Smooth muscle cell (in vitro differentiated cells): ENCODE measurements around the gene PARVB. TPM values are rescaled to one million over a fixed set of nuclear protein-coding genes. Genes with fewer than 3 reads are reported as not detected.

ENCODE experiments used
- DNase-seq: peaks from one replicate; lab custom pipeline; 2025; ENCODE audit not compliant: unreplicated experiment; lab: John Stamatoyannopoulos, UW
- H2AFZ ChIP-seq: fragments of 200-600 bp; sonication (generic); 2 replicates; pipeline ENCODE4 v1.6.0; 2016; ENCODE audit warnings: antibody characterized with exemption, low read depth, mild to moderate bottlenecking
- H3F3A ChIP-seq: fragments of 200-600 bp; sonication (generic); 2 replicates; pipeline ENCODE4 v1.6.0; 2017; ENCODE audit warnings: antibody characterized with exemption, low read depth
- H3K27ac ChIP-seq: fragments of 200-600 bp; sonication (generic); 2 replicates; pipeline ENCODE4 v1.5.1; 2016; ENCODE audit warnings: low read depth, mild to moderate bottlenecking
- H3K27me3 ChIP-seq: fragments of 200-600 bp; sonication (generic); 2 replicates; pipeline ENCODE4 v1.6.1; 2016; ENCODE audit warnings: low read depth, mild to moderate bottlenecking
- H3K36me3 ChIP-seq: fragments of 200-600 bp; sonication (generic); 2 replicates; pipeline ENCODE4 v1.5.1; 2016; ENCODE audit warnings: low read depth
- H3K4me1 ChIP-seq: fragments of 200-600 bp; sonication (generic); 2 replicates; pipeline ENCODE4 v1.5.1; 2016; ENCODE audit warnings: low read depth
- H3K4me2 ChIP-seq: fragments of 200-600 bp; sonication (generic); 2 replicates; pipeline ENCODE4 v1.6.0; 2016; ENCODE audit warnings: mild to moderate bottlenecking
- H3K4me3 ChIP-seq: fragments of 200-600 bp; sonication (generic); 2 replicates; pipeline ENCODE4 v1.5.1; 2016; ENCODE audit warnings: mild to moderate bottlenecking
- H3K79me2 ChIP-seq: fragments of 200-600 bp; sonication (generic); 2 replicates; pipeline ENCODE4 v1.6.0; 2016; ENCODE audit warnings: low read depth, mild to moderate bottlenecking
- H3K9ac ChIP-seq: fragments of 200-600 bp; sonication (generic); 2 replicates; pipeline ENCODE4 v1.6.0; 2016; ENCODE audit warnings: low read depth
- H3K9me3 ChIP-seq: fragments of 200-600 bp; sonication (generic); replicated peaks from 2 replicates; pipeline ENCODE4 v1.5.1; 2016; ENCODE audit warnings: low read depth
- H4K20me1 ChIP-seq: fragments of 200-600 bp; sonication (generic); 2 replicates; pipeline ENCODE4 v1.6.0; 2016; ENCODE audit warnings: low read depth
- CTCF ChIP-seq: fragments of 200-600 bp; sonication (generic); IDR thresholded peaks from 2 replicates; pipeline ENCODE4 v1.5.1; 2017; ENCODE audit warnings: borderline replicate concordance, mild to moderate bottlenecking, antibody characterized with exemption; ENCODE audit not compliant: insufficient read depth, poor library complexity, severe bottlenecking
- WGBS: methylation state at CpG from one replicate; pipeline ENCODE4 v1.1.7; 2016; ENCODE audit warnings: low lambda C conversion rate; 5-methylcytosine and 5-hydroxymethylcytosine counted together
- polyA plus RNA-seq: library from polyadenylated mRNA; unstranded; fragments of >200 nt; fragmentation: Nextera tagmentation; extraction: Ambion mirVana; gene quantifications from 2 replicates; pipeline ENCODE4 v1.2.1, GENCODE V29; 2016
- total RNA-seq: library from RNA; depleted of rRNA; stranded (reverse); fragments of >200 nt; gene quantifications from 2 replicates; pipeline ENCODE4 v1.2.3, GENCODE V29; 2014

Gene PARVB
- total and polyA plus RNA-seq, 2 experiments from 2014 or later: 35.1 to 36.6 TPM

DNA sequence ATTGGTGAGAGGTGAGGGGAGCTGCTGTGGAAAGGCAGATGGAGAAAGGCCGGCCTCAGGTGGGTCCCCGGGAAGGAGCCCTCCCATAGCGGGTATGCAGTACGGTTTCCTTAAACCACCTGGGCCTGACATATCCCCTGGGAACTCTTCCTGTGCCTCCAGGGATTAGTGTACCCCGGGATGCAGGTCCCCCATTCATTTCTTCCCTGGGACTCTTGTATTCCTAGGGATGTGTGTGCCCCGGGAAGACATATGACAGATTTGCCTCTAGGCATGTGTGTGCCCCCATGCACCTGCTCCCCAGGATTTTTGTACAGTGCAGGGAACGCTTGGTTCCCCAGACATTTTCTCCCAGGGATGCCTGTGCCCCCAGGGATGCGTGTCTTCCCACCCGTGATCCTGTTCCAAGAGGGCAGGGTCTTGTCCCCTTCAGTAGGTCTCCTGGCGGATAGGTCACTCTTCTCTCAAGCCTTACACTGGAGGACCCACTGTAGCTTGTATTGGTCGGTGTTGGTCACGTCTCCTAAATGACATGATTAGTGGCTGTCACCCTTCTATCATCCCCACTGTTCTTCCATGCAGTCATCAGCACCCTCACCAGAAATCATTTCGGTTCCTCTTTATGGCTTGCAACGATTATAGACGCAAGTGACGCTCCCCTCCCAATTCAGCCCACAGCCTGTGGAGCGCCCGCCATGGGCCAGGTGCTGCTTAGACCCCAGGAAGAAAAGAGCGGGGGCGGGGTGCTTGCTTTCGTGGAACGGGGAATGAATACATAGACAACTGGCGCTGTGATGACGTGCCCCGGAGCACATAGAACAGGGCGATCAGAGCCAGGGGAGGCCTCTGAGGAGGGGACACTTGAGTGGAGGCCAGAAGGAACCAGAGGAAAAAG is 1.3 kb downstream of the PARVB start:
- H3K79me2 ChIP-seq: peaks cover 18% of the 10 kb centered on the region
- H3K4me1 ChIP-seq: peaks cover 5% of the 10 kb centered on the region
- H3K4me2 ChIP-seq: peak overlapping the region; percentile 98
- no peaks in the 10 kb centered on the region for H3K27me3 ChIP-seq
- no peaks in the 10 kb centered on the region for H4K20me1 ChIP-seq
- no peak for DNase-seq
- H3K9me3 ChIP-seq: no peaks in the 10 kb centered on the region
- peaks cover 8% of the 10 kb centered on the region for H3F3A ChIP-seq
- no peaks in the 10 kb centered on the region for H3K36me3 ChIP-seq
- no peak for TF ChIP-seq CTCF
- 94% methylated on average over 26 of the region's 26 CpGs for WGBS
- no peak overlapping the region for H3K27ac ChIP-seq
- H2AFZ ChIP-seq: no peak overlapping the region
- H3K4me3 ChIP-seq: peak overlapping the region; percentile 64
- H3K9ac ChIP-seq: peak overlapping the region; percentile 39

DNA sequence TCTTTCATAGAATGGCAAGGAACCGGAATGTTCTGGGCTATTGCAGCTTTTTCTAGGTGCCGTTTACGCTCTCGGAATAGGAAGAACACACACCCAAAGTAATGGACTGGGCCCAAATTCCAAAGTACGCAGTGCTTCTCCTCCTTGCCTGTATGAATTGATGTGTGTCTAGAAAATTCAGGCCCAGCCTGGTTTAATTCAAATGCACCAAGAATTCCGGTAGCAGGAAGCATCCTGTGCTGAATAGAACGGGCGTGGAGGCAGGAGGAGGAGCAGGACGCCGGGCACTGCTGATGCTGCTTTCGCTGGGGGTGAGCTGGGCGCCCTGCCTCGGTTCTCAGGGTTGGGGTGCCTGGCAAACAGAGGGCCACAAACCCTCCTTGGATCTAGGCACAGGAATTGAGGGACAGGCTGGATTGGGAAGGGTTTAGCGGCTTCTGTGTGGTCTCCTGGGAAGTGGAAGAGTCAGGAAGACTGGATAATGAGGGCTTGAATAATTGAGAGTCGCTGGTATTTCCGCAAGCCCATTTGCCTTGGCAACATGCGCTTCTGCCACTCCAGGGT is 2.0 kb downstream of the PARVB start:
- no peak overlapping the region for H3K9ac ChIP-seq
- H3K36me3 ChIP-seq: no peaks in the 10 kb centered on the region
- no peak for DNase-seq
- peaks cover 21% of the 10 kb centered on the region for H3K79me2 ChIP-seq
- no peak overlapping the region for H3K4me3 ChIP-seq
- H3K27ac ChIP-seq: peak overlapping the region; percentile 52
- H2AFZ ChIP-seq: no peak overlapping the region
- TF ChIP-seq CTCF: no peak
- no peaks in the 10 kb centered on the region for H3K27me3 ChIP-seq
- peak overlapping the region; percentile 48 for H3K4me2 ChIP-seq
- H3F3A ChIP-seq: peaks cover 8% of the 10 kb centered on the region
- H3K4me1 ChIP-seq: peaks cover 5% of the 10 kb centered on the region
- no peaks in the 10 kb centered on the region for H3K9me3 ChIP-seq
- H4K20me1 ChIP-seq: no peaks in the 10 kb centered on the region
- 88% methylated on average over 17 of the region's 17 CpGs for WGBS

DNA sequence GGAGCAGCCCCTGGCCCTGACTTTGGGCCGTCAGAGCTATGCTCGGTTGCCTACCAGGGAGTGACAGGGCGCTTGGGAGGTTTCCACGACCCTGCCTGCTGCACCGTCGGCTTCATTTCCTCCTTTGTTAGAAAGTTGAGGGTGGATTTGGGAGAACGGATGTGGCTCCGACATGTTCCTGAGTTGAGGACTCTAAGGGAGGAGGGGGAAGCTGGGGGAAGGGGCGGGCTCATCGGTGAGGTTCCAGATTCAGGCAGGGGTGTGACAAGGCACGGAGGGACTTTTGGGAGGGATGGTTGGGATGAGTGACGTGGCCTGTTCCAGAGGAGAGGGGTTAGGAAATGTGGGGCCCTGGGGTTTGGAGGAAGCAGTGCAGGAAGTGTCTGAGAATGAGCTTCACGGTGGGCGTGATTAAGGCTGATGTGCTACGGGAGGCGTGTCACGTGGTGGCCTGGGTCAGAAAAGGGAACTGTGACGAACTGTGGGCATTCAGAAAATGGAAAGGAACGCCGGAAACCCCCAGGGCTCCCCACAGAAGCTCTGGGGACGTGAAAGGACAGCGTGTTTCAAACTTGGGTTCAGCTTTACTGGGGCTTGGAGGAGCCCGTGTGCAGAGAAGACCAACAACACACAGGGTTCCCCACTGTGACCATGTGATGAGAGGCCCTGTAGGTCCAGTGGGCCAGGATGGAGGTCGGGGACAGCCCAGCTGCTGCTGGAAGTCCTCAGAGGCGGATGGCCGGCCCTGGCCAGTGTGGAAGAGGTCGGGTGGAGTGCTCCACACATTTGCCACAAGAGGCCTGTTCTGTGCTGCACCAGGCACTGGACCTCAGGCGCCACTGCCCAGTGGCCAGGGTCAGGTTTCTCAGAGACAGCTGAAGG is 2.8 kb downstream of the PARVB start:
- H3K9ac ChIP-seq: peak overlapping the region; percentile 24
- peaks cover 5% of the 10 kb centered on the region for H3K4me1 ChIP-seq
- H4K20me1 ChIP-seq: no peaks in the 10 kb centered on the region
- TF ChIP-seq CTCF: no peak
- no peaks in the 10 kb centered on the region for H3K36me3 ChIP-seq
- H3K4me2 ChIP-seq: peak overlapping the region; percentile 48
- H3F3A ChIP-seq: peaks cover 8% of the 10 kb centered on the region
- 74% methylated on average over 28 of the region's 28 CpGs for WGBS
- H3K4me3 ChIP-seq: no peak overlapping the region
- no peaks in the 10 kb centered on the region for H3K9me3 ChIP-seq
- H3K79me2 ChIP-seq: peaks cover 21% of the 10 kb centered on the region
- no peak overlapping the region for H2AFZ ChIP-seq
- H3K27ac ChIP-seq: peak overlapping the region; percentile 69
- no peaks in the 10 kb centered on the region for H3K27me3 ChIP-seq
- DNase-seq: no peak
